HL-60 (cell line): Measurements from ENCODE around the gene DMRTB1.

Experiments
- CTCF ChIP-seq: IDR thresholded peaks from one replicate; pipeline ENCODE4 v1.5.1; 2011; ENCODE audit warnings: low read length, control low read depth, inconsistent platforms; ENCODE audit not compliant: insufficient read depth
- POLR2AphosphoS5 ChIP-seq: IDR thresholded peaks from 2 replicates; pipeline ENCODE4 v1.6.1; 2012; ENCODE audit warnings: low read depth

- no peak for TF ChIP-seq POLR2AphosphoS5
- no peak for TF ChIP-seq CTCF
Measured at GRCh38 chr1:53511323-53511932, 52.2 kb downstream of the DMRTB1 start.
